Mesendoderm (in vitro differentiated cells): ENCODE data around the gene AIFM3.

ENCODE experiments used
- DNase-seq: peaks from one replicate; pipeline ENCODE4 v3.0.0; 2013
- H2AK5ac ChIP-seq: 2 replicates; pipeline ENCODE4 v1.6.1; 2013; ENCODE audit warnings: low read length, inconsistent platforms
- H2BK120ac ChIP-seq: 2 replicates; pipeline ENCODE4 v1.6.1; 2013; ENCODE audit warnings: low read depth, mild to moderate bottlenecking, low read length, moderate library complexity, mixed read lengths
- H2BK15ac ChIP-seq: replicated peaks from 2 replicates; pipeline ENCODE4 v1.6.1; 2013; ENCODE audit warnings: low read depth, mild to moderate bottlenecking, moderate library complexity
- H2BK5ac ChIP-seq: 2 replicates; pipeline ENCODE4 v1.6.1; 2013; ENCODE audit warnings: low read length, inconsistent platforms
- H3K18ac ChIP-seq: 2 replicates; pipeline ENCODE4 v1.6.1; 2013; ENCODE audit warnings: mild to moderate bottlenecking, low read length, mixed read lengths
- H3K23ac ChIP-seq: one replicate; pipeline ENCODE4 v1.6.1; 2013; ENCODE audit warnings: low read length
- H3K27ac ChIP-seq: 2 replicates; pipeline ENCODE4 v1.5.1; 2013; ENCODE audit warnings: low read depth, mild to moderate bottlenecking, inconsistent platforms, low read length, moderate library complexity
- H3K27me3 ChIP-seq: 2 replicates; pipeline ENCODE4 v1.6.1; 2013; ENCODE audit warnings: low read length, control low read depth, mild to moderate bottlenecking, inconsistent platforms; ENCODE audit not compliant: insufficient read depth, poor library complexity
- H3K36me3 ChIP-seq: 2 replicates; pipeline ENCODE4 v1.6.1; 2013; ENCODE audit warnings: low read length, inconsistent platforms; ENCODE audit not compliant: control insufficient read depth, insufficient read depth
- H3K4ac ChIP-seq: one replicate; pipeline ENCODE4 v1.6.1; 2013; ENCODE audit warnings: low read depth, mild to moderate bottlenecking, low read length, moderate library complexity
- H3K4me1 ChIP-seq: 2 replicates; pipeline ENCODE4 v1.6.1; 2013; ENCODE audit warnings: low read depth, low read length, inconsistent platforms; ENCODE audit not compliant: control insufficient read depth
- H3K4me2 ChIP-seq: 2 replicates; pipeline ENCODE4 v1.6.1; 2013; ENCODE audit warnings: low read length
- H3K4me3 ChIP-seq: 2 replicates; pipeline ENCODE4 v1.5.1; 2013; ENCODE audit warnings: mild to moderate bottlenecking, low read length
- H3K56ac ChIP-seq: one replicate; pipeline ENCODE4 v1.6.1; 2013; ENCODE audit warnings: low read length
- H3K79me1 ChIP-seq: 2 replicates; pipeline ENCODE4 v1.6.1; 2013; ENCODE audit warnings: low read length, inconsistent platforms
- H3K79me2 ChIP-seq: 2 replicates; pipeline ENCODE4 v1.6.1; 2013; ENCODE audit warnings: mild to moderate bottlenecking, low read length; ENCODE audit not compliant: control insufficient read depth, insufficient read depth
- H3K9ac ChIP-seq: 2 replicates; pipeline ENCODE4 v1.6.1; 2013; ENCODE audit warnings: low read length, inconsistent platforms
- H4K5ac ChIP-seq: one replicate; pipeline ENCODE4 v1.6.1; 2013; ENCODE audit warnings: low read length
- H4K8ac ChIP-seq: one replicate; pipeline ENCODE4 v1.6.1; 2013; ENCODE audit warnings: low read depth, mild to moderate bottlenecking, control low read depth, low read length, moderate library complexity
- WGBS: extraction: QIAGEN DNeasy Blood & Tissue Kit; methylation state at CpG from one replicate; pipeline ENCODE4 v1.1.7; 2013; ENCODE audit warnings: low lambda C conversion rate, missing lambda C conversion rate; ENCODE audit not compliant: insufficient coverage; ENCODE audit errors: extremely low coverage; 5-methylcytosine and 5-hydroxymethylcytosine counted together

Gene AIFM3

GRCh38 chr22:20944042-20944441, 23.0 kb upstream of the AIFM3 start:
- H3K4me1 ChIP-seq: no peaks in the 10 kb centered on the region
- no CpG with 5 or more reads among the region's 1 CpG for WGBS

DNA sequence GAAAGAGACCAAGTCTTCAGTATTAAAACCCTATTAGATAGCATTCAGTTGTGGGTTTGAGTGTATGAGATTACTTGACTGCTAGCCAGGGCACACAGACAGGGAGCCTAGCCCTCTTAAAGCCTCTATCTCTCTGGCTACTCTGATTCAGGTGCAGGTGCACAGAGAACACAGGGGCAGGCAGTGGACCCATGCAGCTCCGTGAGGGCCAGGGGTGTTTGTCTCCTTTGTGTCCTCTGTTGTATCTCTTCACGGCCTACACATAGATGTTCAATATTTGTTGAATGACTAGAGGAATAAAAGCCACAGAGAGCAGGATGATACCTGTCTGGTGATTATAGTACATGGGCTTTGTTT, 21.5 kb upstream of the AIFM3 start:
- Histone ChIP-seq H3K79me1 (peaks cover 15% of the 10 kb centered on the region), H3K36me3 (peaks cover 3% of the 10 kb centered on the region), H3K4ac (no peak overlapping the region), H2BK5ac (no peak overlapping the region), H3K4me2 (no peak overlapping the region), H3K27ac (no peak overlapping the region), H3K27me3 (no peaks in the 10 kb centered on the region), H3K4me1 (no peaks in the 10 kb centered on the region), H2AK5ac (no peak overlapping the region), H3K23ac (no peak overlapping the region), H3K9ac (no peak overlapping the region), H3K56ac (no peak overlapping the region), H4K8ac (no peak overlapping the region), H3K79me2 (peaks cover 83% of the 10 kb centered on the region), H3K18ac (no peak overlapping the region), H3K4me3 (no peak overlapping the region), H4K5ac (no peak overlapping the region), H2BK120ac (no peak overlapping the region), H2BK15ac (no peak overlapping the region)
- no CpG with 5 or more reads among the region's 2 CpGs for WGBS
- DNase-seq: no peak

More at GRCh38 chr22:20944042-20944441, 23.0 kb upstream of the AIFM3 start:
- Histone ChIP-seq H4K5ac (no peak overlapping the region), H2BK120ac (no peak overlapping the region), H4K8ac (no peak overlapping the region), H3K27me3 (no peaks in the 10 kb centered on the region), H3K18ac (no peak overlapping the region), H3K23ac (no peak overlapping the region), H3K4me2 (no peak overlapping the region), H3K56ac (no peak overlapping the region), H3K79me2 (peaks cover 89% of the 10 kb centered on the region), H2BK15ac (no peak overlapping the region), H3K4ac (no peak overlapping the region), H2BK5ac (no peak overlapping the region), H3K36me3 (no peaks in the 10 kb centered on the region), H3K4me3 (no peak overlapping the region), H3K27ac (no peak overlapping the region), H3K79me1 (peaks cover 13% of the 10 kb centered on the region), H2AK5ac (no peak overlapping the region), H3K9ac (no peak overlapping the region)
- no peak for DNase-seq

GRCh38 chr22:20946080-20946986, 20.7 kb upstream of the AIFM3 start:
- Histone ChIP-seq H3K4ac (no peak overlapping the region), H3K79me1 (peaks cover 17% of the 10 kb centered on the region), H4K5ac (no peak overlapping the region), H3K27ac (no peak overlapping the region), H3K4me1 (no peaks in the 10 kb centered on the region), H2BK5ac (no peak overlapping the region), H4K8ac (no peak overlapping the region), H3K56ac (no peak overlapping the region), H3K79me2 (peaks cover 76% of the 10 kb centered on the region), H3K4me2 (no peak overlapping the region), H3K18ac (no peak overlapping the region), H2BK15ac (no peak overlapping the region), H3K36me3 (peaks cover 3% of the 10 kb centered on the region), H3K4me3 (no peak overlapping the region), H2BK120ac (no peak overlapping the region), H3K27me3 (no peaks in the 10 kb centered on the region), H3K23ac (no peak overlapping the region), H3K9ac (no peak overlapping the region), H2AK5ac (no peak overlapping the region)
- no peak for DNase-seq
- no CpG with 5 or more reads among the region's 7 CpGs for WGBS

- no peak overlapping the region for H3K4ac ChIP-seq
- H3K23ac ChIP-seq: no peak overlapping the region
- no peak overlapping the region for H3K56ac ChIP-seq
- WGBS: no CpG with 5 or more reads among the region's 1 CpG
- no peak overlapping the region for H4K5ac ChIP-seq
- no peak overlapping the region for H3K4me3 ChIP-seq
- no peak overlapping the region for H3K9ac ChIP-seq
- no peak for DNase-seq
- no peak overlapping the region for H2AK5ac ChIP-seq
- H4K8ac ChIP-seq: no peak overlapping the region
- no peak overlapping the region for H3K18ac ChIP-seq
- no peak overlapping the region for H2BK15ac ChIP-seq
- no peak overlapping the region for H3K4me2 ChIP-seq
- no peaks in the 10 kb centered on the region for H3K4me1 ChIP-seq
- no peak overlapping the region for H3K27ac ChIP-seq
- H2BK5ac ChIP-seq: no peak overlapping the region
- H2BK120ac ChIP-seq: no peak overlapping the region
- H3K36me3 ChIP-seq: peaks cover 3% of the 10 kb centered on the region
- peaks cover 72% of the 10 kb centered on the region for H3K79me2 ChIP-seq
- H3K27me3 ChIP-seq: no peaks in the 10 kb centered on the region
- peaks cover 17% of the 10 kb centered on the region for H3K79me1 ChIP-seq
Measured at GRCh38 chr22:20946991-20947390, 20.1 kb upstream of the AIFM3 start.

DNA sequence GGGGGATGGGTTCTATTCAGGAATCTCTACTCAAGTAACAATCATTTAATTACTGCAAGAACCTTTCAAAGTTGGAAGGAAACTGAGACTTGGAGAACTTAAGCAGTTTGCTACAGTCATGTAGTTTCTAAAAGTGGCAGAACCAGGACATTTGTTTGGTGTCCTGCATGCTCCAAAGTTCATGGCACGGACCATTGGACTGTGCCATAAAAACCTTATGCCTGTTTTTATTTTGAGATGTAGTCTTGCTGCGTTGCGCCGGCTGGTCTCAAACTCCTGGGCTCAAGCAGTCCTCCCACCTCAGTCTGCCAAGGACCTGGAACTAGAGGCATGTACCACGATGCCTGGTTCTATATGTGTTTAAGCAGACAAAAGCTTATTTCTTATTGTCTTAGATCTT, 18.6 kb upstream of the AIFM3 start:
- Histone ChIP-seq H3K56ac (no peak overlapping the region), H3K4me1 (no peaks in the 10 kb centered on the region), H3K4me2 (no peak overlapping the region), H3K79me1 (peaks cover 20% of the 10 kb centered on the region), H2BK5ac (no peak overlapping the region), H3K18ac (no peak overlapping the region), H4K8ac (no peak overlapping the region), H3K79me2 (peaks cover 57% of the 10 kb centered on the region), H2BK120ac (no peak overlapping the region), H4K5ac (no peak overlapping the region), H3K27ac (no peak overlapping the region), H2AK5ac (no peak overlapping the region), H3K4me3 (no peak overlapping the region), H3K9ac (no peak overlapping the region), H3K4ac (no peak overlapping the region), H2BK15ac (no peak overlapping the region), H3K23ac (no peak overlapping the region), H3K36me3 (peaks cover 6% of the 10 kb centered on the region), H3K27me3 (no peaks in the 10 kb centered on the region)
- no peak for DNase-seq
- WGBS: no CpG with 5 or more reads among the region's 5 CpGs

GRCh38 chr22:20948989-20949388, 18.1 kb upstream of the AIFM3 start:
- no CpG with 5 or more reads among the region's 5 CpGs for WGBS
- DNase-seq: no peak
- no peak overlapping the region for H2AK5ac ChIP-seq
- no peak overlapping the region for H2BK5ac ChIP-seq
- no peak overlapping the region for H3K23ac ChIP-seq
- no peak overlapping the region for H3K27ac ChIP-seq
- H4K5ac ChIP-seq: no peak overlapping the region
- no peak overlapping the region for H3K4me3 ChIP-seq
- no peak overlapping the region for H3K4me2 ChIP-seq
- H4K8ac ChIP-seq: no peak overlapping the region
- no peak overlapping the region for H3K56ac ChIP-seq
- no peak overlapping the region for H3K4ac ChIP-seq
- peaks cover 6% of the 10 kb centered on the region for H3K36me3 ChIP-seq
- H3K9ac ChIP-seq: no peak overlapping the region
- no peaks in the 10 kb centered on the region for H3K4me1 ChIP-seq
- peaks cover 22% of the 10 kb centered on the region for H3K79me1 ChIP-seq
- no peak overlapping the region for H2BK120ac ChIP-seq
- no peak overlapping the region for H2BK15ac ChIP-seq
- no peak overlapping the region for H3K18ac ChIP-seq
- peaks cover 52% of the 10 kb centered on the region for H3K79me2 ChIP-seq
- H3K27me3 ChIP-seq: no peaks in the 10 kb centered on the region
